NCI-H187 treated with DMSO at 0.1 percent for 48 hours (cell line): Measurements from ENCODE around the gene RXRG.

Experiments
- DNase-seq: peaks from one replicate; lab custom pipeline; 2025; lab: John Stamatoyannopoulos, UW

RXRG gene

GRCh38 chr1:165369255-165369848 lies 75.6 kb downstream of the RXRG start:
- DNase-seq: no peak

GRCh38 chr1:165367375-165367993 lies 77.4 kb downstream of the RXRG start:
- no peak for DNase-seq

- DNase-seq: no peak
Observed at GRCh38 chr1:165365341-165365740, 79.6 kb downstream of the RXRG start.

- no peak for DNase-seq
Observed at GRCh38 chr1:165364568-165365133, 80.3 kb downstream of the RXRG start.

GRCh38 chr1:165356876-165357275 lies 88.0 kb downstream of the RXRG start:
- no peak for DNase-seq

GRCh38 chr1:165355977-165356811 lies 88.7 kb downstream of the RXRG start, which contains the start of gene LMX1A:
Gene LMX1A (minus strand): TSS chr1:165356715. CDS start chr1:165355559, 1,156 bp downstream.
- DNase-seq: no peak

- DNase-seq: no peak
Observed at GRCh38 chr1:165355139-165355976, 89.6 kb downstream of the RXRG start.

- no peak for DNase-seq
Observed at GRCh38 chr1:165354739-165355138, 90.2 kb downstream of the RXRG start.

GRCh38 chr1:165353731-165354671 lies 90.9 kb downstream of the RXRG start:
- no peak for DNase-seq

- no peak for DNase-seq
Observed at GRCh38 chr1:165352442-165353293, 92.3 kb downstream of the RXRG start.

- no peak for DNase-seq
Observed at GRCh38 chr1:165351863-165352441, 93.0 kb downstream of the RXRG start.
